Pancreas (tissue), 10 donors: ENCODE data around the gene CYSTM1. TPM values are rescaled to one million over a fixed set of nuclear protein-coding genes. Genes with fewer than 3 reads are reported as not detected.

ENCODE experiments used
- ATAC-seq, 4 donors: fragments of 200-7000 bp; cut with Tn5 transposase; one replicate each; pipeline versions ENCODE4 v1.8.0 to v1.9.1; 2020; ENCODE audit warnings: mild to moderate bottlenecking in 4 of 4, moderate library complexity in 4 of 4
- DNase-seq, 6 donors: peaks; one replicate each; pipeline ENCODE4 v3.0.0-alpha.2; 2020
- FAIRE-seq: peaks from 2 replicates; lab custom pipeline; 2012; peaks lifted over from hg19 to GRCh38; lab: Jason Lieb, UNC
- H3K27ac ChIP-seq, 4 donors: fragments of 200-600 bp; sonication (generic); 1 replicate in 3 of 4; 2 replicates in 1 of 4; pipeline versions ENCODE4 v1.5.0 to v1.8.0; 2020
- H3K27me3 ChIP-seq, 4 donors: fragments of 200-600 bp; one replicate each; pipeline ENCODE4 v1.8.0; 2021
- H3K36me3 ChIP-seq, 3 donors: fragments of 200-600 bp; sonication (generic) in 1 of 3; one replicate each; pipeline versions ENCODE4 v1.5.0 to v1.8.0; 2020 to 2021
- H3K4me1 ChIP-seq, 3 donors: fragments of 200-600 bp; one replicate each; pipeline ENCODE4 v1.8.0; 2021
- H3K4me3 ChIP-seq, 4 donors: fragments of 200-600 bp; sonication (generic) in 2 of 4; one replicate each; pipeline versions ENCODE4 v1.5.0 to v1.8.0; 2020 to 2021
- H3K9me3 ChIP-seq, 4 donors: fragments of 200-600 bp; one replicate each; pipeline ENCODE4 v1.8.0; 2021
- WGBS, 2 donors: extraction: QIAGEN DNeasy Blood & Tissue Kit; methylation state at CpG; one replicate each; pipeline ENCODE4 v1.1.7; 2013; 5-methylcytosine and 5-hydroxymethylcytosine counted together
- intact Hi-C, 3 donors: fragments of 100-400 bp; cut with DNase I; formaldehyde crosslinking; loops; one replicate each; pipeline versions ENCODE4 v1.11.1 to v1.14.2; 2022
- polyA plus RNA-seq, 2 donors: library from polyadenylated mRNA; stranded (reverse); fragments of 200-250 nt; gene quantifications; one replicate each; pipeline ENCODE4 v1.2.3, GENCODE V29; 2013
- total RNA-seq, 6 donors: library from RNA; stranded (reverse); fragmentation: NEBNext Ultra II Directional in 4 of 6; extraction: Animal tissue kit (Norgen Biotek cat#: 25700) in 4 of 6; gene quantifications; one replicate each; pipeline versions ENCODE4 v1.2.1 to v1.2.4, GENCODE V29; 2021 to 2023
- TF ChIP-seq, protein P1 (sequence below), 4 donors: fragments of 200-600 bp; sonication (generic) in 3 of 4; IDR thresholded peaks; one replicate each; pipeline versions ENCODE4 v1.5.0 to v1.8.0; 2021; ENCODE audit warnings: antibody characterized with exemption in 4 of 4
- donor health status: healthy with polysubstance abuse.
- donor health status: DM: no; HTN: no; CAD: no; lungs with moderate emphysema.
- donor health status: DM: no; HTN: no; CAD: no.
- donor health status: control.
- donor health status: control.
- donor health status: Bipolar disorder and iron deficiency.
- donor health status: DM: yes; HTN: yes; CAD: no.
- donor health status: DM: no; HTN: no; CAD: no.
- donor health status: DM: no; HTN: no; CAD: no.
- donor health status: DM: yes; HTN: yes; CAD: no.

Gene CYSTM1
- total and polyA plus RNA-seq, 8 donors, result 30.2 to 185 (median 52.8) TPM

DNA sequence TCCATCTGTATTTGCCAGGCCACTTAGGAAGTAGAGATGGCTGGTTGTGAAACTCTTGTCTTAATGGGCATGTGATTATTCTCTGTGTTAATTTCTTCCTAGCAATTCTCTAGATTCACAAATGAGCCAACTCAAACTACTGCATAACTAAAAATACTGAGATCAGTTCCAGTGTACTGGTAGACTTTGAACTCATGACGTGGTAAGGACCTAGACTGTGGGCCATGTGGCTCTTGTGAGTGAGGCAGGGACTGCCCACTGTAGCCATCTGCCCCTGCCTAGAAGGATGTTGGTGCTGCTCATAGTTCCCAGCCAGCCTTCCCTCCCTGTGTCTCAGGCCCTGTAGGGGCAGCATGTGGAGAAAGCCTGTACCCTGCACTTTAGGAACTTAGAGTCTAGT is 47.4 kb downstream of the CYSTM1 start:
- Histone ChIP-seq H3K4me1 (peaks cover 51 to 56% (median 52%) of the 10 kb centered on the region in 3 donors), H3K9me3 (no peaks in the 10 kb centered on the region), H3K4me3 (no peak overlapping the region), H3K27me3 (no peaks in the 10 kb centered on the region), H3K36me3 (no peaks in the 10 kb centered on the region), H3K27ac (peak overlapping the region in 3 of 4 donors; percentile 17 to 89 (median 82))
- ATAC-seq (peak in 1 of 4 donors; percentile 4), FAIRE-seq (no peak), DNase-seq (no peak)
- 56 to 72% methylated on average over 1 of the region's 1 CpG for WGBS, 2 donors
- TF ChIP-seq, protein P1, sequence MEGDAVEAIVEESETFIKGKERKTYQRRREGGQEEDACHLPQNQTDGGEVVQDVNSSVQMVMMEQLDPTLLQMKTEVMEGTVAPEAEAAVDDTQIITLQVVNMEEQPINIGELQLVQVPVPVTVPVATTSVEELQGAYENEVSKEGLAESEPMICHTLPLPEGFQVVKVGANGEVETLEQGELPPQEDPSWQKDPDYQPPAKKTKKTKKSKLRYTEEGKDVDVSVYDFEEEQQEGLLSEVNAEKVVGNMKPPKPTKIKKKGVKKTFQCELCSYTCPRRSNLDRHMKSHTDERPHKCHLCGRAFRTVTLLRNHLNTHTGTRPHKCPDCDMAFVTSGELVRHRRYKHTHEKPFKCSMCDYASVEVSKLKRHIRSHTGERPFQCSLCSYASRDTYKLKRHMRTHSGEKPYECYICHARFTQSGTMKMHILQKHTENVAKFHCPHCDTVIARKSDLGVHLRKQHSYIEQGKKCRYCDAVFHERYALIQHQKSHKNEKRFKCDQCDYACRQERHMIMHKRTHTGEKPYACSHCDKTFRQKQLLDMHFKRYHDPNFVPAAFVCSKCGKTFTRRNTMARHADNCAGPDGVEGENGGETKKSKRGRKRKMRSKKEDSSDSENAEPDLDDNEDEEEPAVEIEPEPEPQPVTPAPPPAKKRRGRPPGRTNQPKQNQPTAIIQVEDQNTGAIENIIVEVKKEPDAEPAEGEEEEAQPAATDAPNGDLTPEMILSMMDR (IDR thresholded peaks at IDR 0.05), result no peak
- intact Hi-C loops, result no loop called here

DNA sequence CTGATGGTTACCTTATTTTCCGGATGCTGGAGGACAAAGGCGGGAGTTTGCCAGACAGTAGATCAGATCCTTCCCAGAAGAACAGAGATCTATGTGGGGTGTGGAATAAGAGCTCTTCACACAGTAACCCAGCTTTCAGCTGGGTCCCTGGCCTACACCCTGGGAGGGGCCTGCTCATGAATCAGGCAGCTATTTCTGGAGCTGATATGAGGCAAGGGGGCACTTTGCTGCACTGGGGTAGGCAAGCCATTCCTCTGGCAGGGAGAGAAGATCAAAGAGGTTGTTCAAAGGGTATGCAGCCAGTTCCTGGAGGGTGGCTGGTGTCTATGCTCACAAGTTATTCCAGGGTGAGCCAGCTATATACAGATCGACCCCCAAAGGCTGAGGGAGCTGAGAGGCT is 48.6 kb downstream of the CYSTM1 start:
- FAIRE-seq (no peak), DNase-seq (no peak), ATAC-seq (no peak)
- no peak overlapping the region for H3K27ac ChIP-seq
- 89 to 93% methylated on average over 3 of the region's 3 CpGs for WGBS, 2 donors
- H3K36me3 ChIP-seq, result no peaks in the 10 kb centered on the region
- H3K4me1 ChIP-seq, result peaks cover 40 to 45% (median 44%) of the 10 kb centered on the region in 3 donors
- intact Hi-C loops, result no loop called here
- H3K4me3 ChIP-seq, result no peak overlapping the region
- no peaks in the 10 kb centered on the region for H3K27me3 ChIP-seq
- no peaks in the 10 kb centered on the region for H3K9me3 ChIP-seq
- TF ChIP-seq, protein P1 (IDR thresholded peaks at IDR 0.05), result no peak

DNA sequence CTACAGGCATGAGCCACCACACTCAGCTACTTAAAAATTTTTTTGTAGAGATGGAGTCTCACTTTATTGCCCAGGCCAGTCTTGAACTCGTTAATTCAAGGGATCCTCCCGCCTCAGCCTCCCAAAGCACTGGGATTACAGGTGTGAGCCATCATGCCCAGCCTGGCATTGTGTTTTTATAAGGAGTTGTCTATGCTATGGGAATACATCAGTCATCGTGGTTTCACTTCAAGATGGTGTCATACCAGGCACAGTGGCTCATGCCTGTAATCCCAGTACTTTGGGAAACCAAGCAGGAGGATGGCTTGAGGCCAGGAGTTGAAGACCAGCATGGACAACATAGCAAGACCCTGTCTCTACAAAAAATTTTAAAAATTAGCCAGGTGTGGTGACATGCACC is 49.7 kb downstream of the CYSTM1 start:
- Histone ChIP-seq H3K27ac (no peak overlapping the region), H3K4me1 (peaks cover 31 to 38% (median 33%) of the 10 kb centered on the region in 3 donors), H3K27me3 (no peaks in the 10 kb centered on the region), H3K36me3 (no peaks in the 10 kb centered on the region), H3K4me3 (no peak overlapping the region), H3K9me3 (no peaks in the 10 kb centered on the region)
- DNase-seq (no peak), FAIRE-seq (no peak), ATAC-seq (no peak)
- WGBS, 2 donors, result 96% methylated on average over 3 of the region's 3 CpGs
- TF ChIP-seq, protein P1 (IDR thresholded peaks at IDR 0.05), result no peak
- intact Hi-C loops, result no loop called here

DNA sequence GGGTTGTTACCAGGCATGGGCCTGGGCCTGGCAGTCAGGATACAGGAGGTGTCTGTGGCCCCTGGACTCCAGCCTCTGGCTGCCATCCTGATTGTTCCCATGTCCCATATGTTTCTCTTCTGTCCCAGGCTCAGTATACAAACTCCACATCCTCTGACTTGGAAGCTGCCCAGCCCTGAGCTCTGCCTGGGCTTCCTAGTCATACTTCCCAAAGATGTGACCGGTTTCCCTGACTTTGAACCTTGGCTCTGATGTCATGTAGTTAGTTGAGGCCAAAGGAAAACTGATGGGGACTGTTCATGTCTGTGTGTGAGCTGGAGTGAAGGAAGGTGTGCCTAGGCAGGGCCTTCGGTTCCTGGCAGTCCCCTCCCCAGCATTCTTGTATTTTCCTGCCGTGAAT is 50.4 kb downstream of the CYSTM1 start:
- Histone ChIP-seq H3K9me3 (no peaks in the 10 kb centered on the region), H3K36me3 (no peaks in the 10 kb centered on the region), H3K4me1 (peaks cover 25 to 31% (median 26%) of the 10 kb centered on the region in 3 donors), H3K27ac (no peak overlapping the region), H3K4me3 (no peak overlapping the region), H3K27me3 (no peaks in the 10 kb centered on the region)
- TF ChIP-seq, protein P1 (IDR thresholded peaks at IDR 0.05), result no peak
- intact Hi-C loops, result no loop called here
- 90 to 93% methylated on average over 3 of the region's 3 CpGs for WGBS, 2 donors
- no peak for DNase-seq
- no peak for FAIRE-seq
- peak in 1 of 4 donors; percentile 5 for ATAC-seq

DNA sequence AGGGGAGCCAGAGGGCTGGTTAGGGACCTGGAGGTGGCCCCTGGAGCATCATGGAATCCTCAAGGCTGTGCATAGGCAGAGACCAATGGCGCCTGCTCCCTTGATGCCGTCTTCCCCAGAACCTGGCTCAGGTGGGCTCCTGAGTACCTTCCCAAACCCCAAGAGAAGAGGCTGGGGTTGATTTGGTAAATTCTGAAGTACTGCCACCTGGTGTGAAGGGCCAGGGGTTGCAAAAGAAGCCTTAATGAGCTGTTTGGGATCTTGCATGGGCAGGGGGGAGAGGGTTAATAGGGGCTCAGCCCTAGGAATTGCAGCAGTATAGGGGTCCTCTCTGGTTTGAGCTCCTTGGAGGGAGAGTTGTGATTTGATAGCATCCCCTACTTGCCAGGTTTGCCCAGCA is 52.1 kb downstream of the CYSTM1 start:
- H3K27ac ChIP-seq, result no peak overlapping the region

More for the DNA sequence above, 52.1 kb downstream of the CYSTM1 start:
- H3K36me3 ChIP-seq, result no peaks in the 10 kb centered on the region
- WGBS, 2 donors, result 94 to 95% methylated on average over 2 of the region's 2 CpGs
- DNase-seq (no peak), ATAC-seq (no peak), FAIRE-seq (no peak)
- H3K4me3 ChIP-seq, result no peak overlapping the region
- intact Hi-C loops, result no loop called here
- no peaks in the 10 kb centered on the region for H3K9me3 ChIP-seq
- peaks cover 9 to 14% (median 9%) of the 10 kb centered on the region in 3 donors for H3K4me1 ChIP-seq
- no peaks in the 10 kb centered on the region for H3K27me3 ChIP-seq
- TF ChIP-seq, protein P1 (IDR thresholded peaks at IDR 0.05), result no peak
